ENCODE data around the gene SLC4A1. TPM values are rescaled to one million over a fixed set of nuclear protein-coding genes. Genes with fewer than 3 reads are reported as not detected.

The SLC4A1 gene
- total and polyA plus RNA-seq, 2 experiments from 2014 or later = not detected

- TF ChIP-seq, protein P1, sequence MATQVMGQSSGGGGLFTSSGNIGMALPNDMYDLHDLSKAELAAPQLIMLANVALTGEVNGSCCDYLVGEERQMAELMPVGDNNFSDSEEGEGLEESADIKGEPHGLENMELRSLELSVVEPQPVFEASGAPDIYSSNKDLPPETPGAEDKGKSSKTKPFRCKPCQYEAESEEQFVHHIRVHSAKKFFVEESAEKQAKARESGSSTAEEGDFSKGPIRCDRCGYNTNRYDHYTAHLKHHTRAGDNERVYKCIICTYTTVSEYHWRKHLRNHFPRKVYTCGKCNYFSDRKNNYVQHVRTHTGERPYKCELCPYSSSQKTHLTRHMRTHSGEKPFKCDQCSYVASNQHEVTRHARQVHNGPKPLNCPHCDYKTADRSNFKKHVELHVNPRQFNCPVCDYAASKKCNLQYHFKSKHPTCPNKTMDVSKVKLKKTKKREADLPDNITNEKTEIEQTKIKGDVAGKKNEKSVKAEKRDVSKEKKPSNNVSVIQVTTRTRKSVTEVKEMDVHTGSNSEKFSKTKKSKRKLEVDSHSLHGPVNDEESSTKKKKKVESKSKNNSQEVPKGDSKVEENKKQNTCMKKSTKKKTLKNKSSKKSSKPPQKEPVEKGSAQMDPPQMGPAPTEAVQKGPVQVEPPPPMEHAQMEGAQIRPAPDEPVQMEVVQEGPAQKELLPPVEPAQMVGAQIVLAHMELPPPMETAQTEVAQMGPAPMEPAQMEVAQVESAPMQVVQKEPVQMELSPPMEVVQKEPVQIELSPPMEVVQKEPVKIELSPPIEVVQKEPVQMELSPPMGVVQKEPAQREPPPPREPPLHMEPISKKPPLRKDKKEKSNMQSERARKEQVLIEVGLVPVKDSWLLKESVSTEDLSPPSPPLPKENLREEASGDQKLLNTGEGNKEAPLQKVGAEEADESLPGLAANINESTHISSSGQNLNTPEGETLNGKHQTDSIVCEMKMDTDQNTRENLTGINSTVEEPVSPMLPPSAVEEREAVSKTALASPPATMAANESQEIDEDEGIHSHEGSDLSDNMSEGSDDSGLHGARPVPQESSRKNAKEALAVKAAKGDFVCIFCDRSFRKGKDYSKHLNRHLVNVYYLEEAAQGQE (IDR thresholded peaks at IDR 0.05; ENCODE audit: unreplicated experiment) = no peak
- TF ChIP-seq ZNF462 (CRISPR knock-in tag; IDR thresholded peaks at IDR 0.05) (no peak), EZH2phosphoT487 (IDR thresholded peaks at IDR 0.05; ENCODE audit: unreplicated experiment) (no peak), POLR2AphosphoS5 (IDR thresholded peaks at IDR 0.05; ENCODE audit: low read depth) (no peak)
These were observed 16.1 kb upstream of the SLC4A1 start (continued) for GRCh38 chr17:44284024-44284400.

- H3K4me3 Mint-ChIP-seq = no peak overlapping the region
- no peaks in the 10 kb centered on the region for H3K79me2 ChIP-seq (replicated peaks; ENCODE audit: insufficient read depth)
- no peaks in the 10 kb centered on the region for H3K36me3 Mint-ChIP-seq (ENCODE audit: low read depth)
- peaks cover 15% of the 10 kb centered on the region for H3K4me1 Mint-ChIP-seq
- no peak for ATAC-seq
- H3K27ac ChIP-seq (ENCODE audit: low read depth) = no peak overlapping the region
- no peaks in the 10 kb centered on the region for H4K20me1 ChIP-seq (replicated peaks; ENCODE audit: insufficient read depth)
- no peak overlapping the region for H3K4me2 ChIP-seq
- no peak overlapping the region for H2AFZ ChIP-seq
- TF ChIP-seq EZH2phosphoT487 (IDR thresholded peaks at IDR 0.05; ENCODE audit: unreplicated experiment) (no peak), NANOG (IDR thresholded peaks at IDR 0.05; ENCODE audit: borderline replicate concordance) (no peak), ETS1 (IDR thresholded peaks at IDR 0.05) (no peak), CREB1 (CRISPR knock-in tag; IDR thresholded peaks at IDR 0.05; ENCODE audit: low read depth) (no peak), JUNB (IDR thresholded peaks at IDR 0.05; ENCODE audit: unreplicated experiment) (no peak)
- H3K27me3 Mint-ChIP-seq (ENCODE audit: insufficient read depth, low read depth, poor library complexity) = peaks cover 13% of the 10 kb centered on the region
- no peaks in the 10 kb centered on the region for H3K9me3 Mint-ChIP-seq
- no peaks in the 10 kb centered on the region for H3K36me3 ChIP-seq (ENCODE audit: insufficient read depth)
- DNase-seq (ENCODE audit: low spot score) = no peak
- H3F3A ChIP-seq (replicated peaks; ENCODE audit: low read depth) = no peaks in the 10 kb centered on the region
- H3K27me3 ChIP-seq (ENCODE audit: insufficient read depth) = no peaks in the 10 kb centered on the region
- no peaks in the 10 kb centered on the region for H3K9me2 ChIP-seq (ENCODE audit: insufficient read depth)
- H3K4me3 ChIP-seq = no peak overlapping the region
- H3K27ac Mint-ChIP-seq = no peak overlapping the region
- H3K4me1 ChIP-seq (ENCODE audit: insufficient read depth) = peaks cover 14% of the 10 kb centered on the region
These were observed 15.5 kb upstream of the SLC4A1 start for GRCh38 chr17:44283344-44284023.

All from GM23338 (cell line).